ENCODE results near the gene PRR4.

- TF ChIP-seq POLR2A (IDR thresholded peaks at IDR 0.05) (no peak), CTCF (IDR thresholded peaks at IDR 0.05) (no peak)
These were observed 6.4 kb downstream of the PRR4 start for GRCh38 chr12:10842862-10843261.

Data from adrenal gland (tissue), 5 donors.